ENCODE data around the gene SHISA4. TPM values are rescaled to one million over a fixed set of nuclear protein-coding genes. Genes with fewer than 3 reads are reported as not detected.
"Not testable (repeated sequence)": the region's sequence is repeated elsewhere in the genome, so short reads cannot be mapped to it uniquely, and the experiment has no call there.

The SHISA4 gene
- total RNA-seq, 2 experiments from 2014 or later: 0.27 to 0.59 TPM

DNA sequence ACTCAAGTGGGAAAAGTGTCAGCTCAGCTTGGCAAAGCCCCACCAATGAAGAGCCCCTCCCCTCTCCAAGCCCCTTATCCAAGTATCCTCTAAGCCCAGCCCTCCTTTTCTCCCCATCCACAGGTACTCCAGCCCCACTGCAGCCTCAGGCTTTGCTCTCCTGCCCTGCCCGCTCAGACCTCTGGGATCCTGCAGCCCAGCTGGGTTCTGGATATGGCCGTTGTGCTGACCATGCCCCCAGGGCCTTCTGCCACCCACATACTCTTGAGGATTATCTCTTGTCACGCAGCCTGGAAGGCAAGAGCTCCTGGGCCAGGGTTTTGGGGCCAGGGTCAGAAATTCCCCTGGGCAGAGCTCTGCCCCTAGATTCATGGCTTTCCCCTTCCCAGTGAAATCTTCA lies 4.7 kb downstream of the SHISA4 start:
- DNase-seq: no peak
- Mint-ChIP-seq H3K4me1 (ENCODE audit: low read depth) (peaks cover 10% of the 10 kb centered on the region), H3K27me3 (peaks cover 33% of the 10 kb centered on the region), H3K9me3 (no peaks in the 10 kb centered on the region), H3K36me3 (no peaks in the 10 kb centered on the region), H3K27ac (no peak overlapping the region), H3K4me3 (no peak overlapping the region)
- intact Hi-C loops (cut with micrococcal nuclease): no loop called here
- POLR2A ChIA-PET: interaction anchor here (1.1 to 1.6 kb wide), 2 partner anchors 10 to 242 kb away, joined by 3 to 4 read pairs; no protein-coding TSS in a partner anchor
- CTCF ChIA-PET: interaction anchor here (0.6 to 5.7 kb wide), 7 partner anchors 9 to 88 kb away, joined by 3 to 118 read pairs (median 3); partner anchors contain the start of gene RNPEP

DNA sequence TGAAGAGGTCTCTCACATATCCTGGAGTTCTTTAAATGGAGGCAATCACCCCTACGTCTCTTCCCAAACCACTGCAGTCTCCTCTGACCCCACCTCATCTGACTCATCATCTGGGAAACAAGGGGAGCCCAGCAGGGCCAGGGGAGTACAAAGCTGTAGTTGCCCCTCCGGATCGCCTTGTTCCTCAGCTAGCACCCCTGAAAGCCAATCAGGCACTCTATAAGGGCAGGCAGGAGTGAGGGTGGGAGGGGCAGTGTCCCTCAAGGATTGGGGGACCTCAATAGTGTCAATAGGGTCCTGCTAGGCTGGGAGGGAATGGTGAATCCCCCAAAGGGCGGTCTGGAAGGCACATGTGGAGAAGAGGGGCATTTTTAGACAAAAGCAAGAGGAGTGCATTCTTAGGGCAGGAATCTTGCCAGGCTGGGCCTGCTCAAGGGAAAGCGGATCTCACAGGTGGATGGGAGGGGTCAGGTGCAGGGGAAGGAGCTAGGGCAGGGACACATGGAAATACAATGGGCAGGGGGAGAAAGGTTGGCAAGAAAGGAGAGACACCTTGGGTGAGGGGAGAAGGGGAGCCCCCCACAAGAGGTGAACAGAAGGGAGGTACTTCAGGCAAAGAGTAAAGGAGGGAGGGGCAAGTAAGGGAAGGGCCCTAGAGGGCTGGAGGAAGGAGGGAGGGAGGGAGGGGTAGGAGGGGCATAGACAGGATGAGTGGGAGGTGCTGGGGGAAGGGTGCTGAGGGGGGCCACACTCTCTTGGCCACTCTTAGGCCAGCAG lies 5.8 kb downstream of the SHISA4 start:
- Mint-ChIP-seq H3K36me3 (no peaks in the 10 kb centered on the region), H3K4me1 (ENCODE audit: low read depth) (peaks cover 8% of the 10 kb centered on the region), H3K27me3 (peaks cover 32% of the 10 kb centered on the region), H3K9me3 (no peaks in the 10 kb centered on the region), H3K4me3 (no peak overlapping the region), H3K27ac (no peak overlapping the region)
- DNase-seq: no peak
- ChIA-PET CTCF (interaction anchor here (0.8 to 5.7 kb wide), 17 partner anchors 8 to 212 kb away, joined by 3 to 118 read pairs (median 16); partner anchors contain the start of genes IPO9 and RNPEP), POLR2A (interaction anchor here (1.6 kb wide), 1 partner anchor 11 kb away, joined by 4 read pairs; no protein-coding TSS in a partner anchor)
- intact Hi-C loops (cut with micrococcal nuclease): loop anchor here (5.0 kb wide), 2 partner anchors 63 to 243 kb away; partner anchors contain the start of gene TIMM17A

DNA sequence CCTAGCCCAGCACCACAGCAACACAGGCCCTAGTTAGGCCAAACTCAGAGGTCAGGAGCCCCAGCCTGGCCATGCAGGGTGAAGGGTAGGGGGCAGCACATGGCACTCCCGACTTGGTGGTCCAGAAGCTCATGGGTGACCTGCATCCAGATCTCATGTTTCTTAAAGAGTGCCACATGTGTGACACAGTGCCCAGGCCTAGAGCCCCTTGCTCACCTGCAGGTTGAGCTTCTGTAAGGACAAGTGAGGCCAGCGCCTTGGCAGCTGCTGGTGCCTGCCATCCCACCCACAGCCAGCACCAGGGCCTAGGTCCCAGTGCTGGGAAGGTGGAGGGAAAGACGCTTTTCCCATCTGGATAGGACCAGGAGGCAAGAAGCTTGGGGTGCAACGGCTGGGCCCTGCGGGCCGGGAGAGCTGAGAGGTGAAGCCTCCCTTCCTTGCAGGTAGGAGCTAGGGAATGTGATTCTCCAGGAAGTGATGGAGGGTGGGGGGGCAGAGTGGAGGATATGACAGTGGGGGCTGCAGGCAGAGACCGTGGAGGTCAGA lies 6.5 kb downstream of the SHISA4 start:
- Mint-ChIP-seq H3K36me3 (no peaks in the 10 kb centered on the region), H3K27ac (no peak overlapping the region), H3K9me3 (no peaks in the 10 kb centered on the region), H3K4me1 (ENCODE audit: low read depth) (peaks cover 7% of the 10 kb centered on the region), H3K27me3 (peaks cover 28% of the 10 kb centered on the region), H3K4me3 (no peak overlapping the region)
- POLR2A ChIA-PET: interaction anchor here (1.0 to 1.8 kb wide), 4 partner anchors 13 to 77 kb away, joined by 3 to 7 read pairs (median 4); partner anchors contain the start of genes LMOD1 and TIMM17A
- DNase-seq: no peak
- CTCF ChIA-PET: interaction anchor here (0.6 to 5.7 kb wide), 40 partner anchors 8 to 329 kb away, joined by 3 to 118 read pairs (median 6); partner anchors contain the start of genes ELF3, IPO9, LMOD1 and PTPN7
- intact Hi-C loops (cut with micrococcal nuclease): loop anchor here (5.0 kb wide), 2 partner anchors 62 to 242 kb away; partner anchors contain the start of gene TIMM17A

DNA sequence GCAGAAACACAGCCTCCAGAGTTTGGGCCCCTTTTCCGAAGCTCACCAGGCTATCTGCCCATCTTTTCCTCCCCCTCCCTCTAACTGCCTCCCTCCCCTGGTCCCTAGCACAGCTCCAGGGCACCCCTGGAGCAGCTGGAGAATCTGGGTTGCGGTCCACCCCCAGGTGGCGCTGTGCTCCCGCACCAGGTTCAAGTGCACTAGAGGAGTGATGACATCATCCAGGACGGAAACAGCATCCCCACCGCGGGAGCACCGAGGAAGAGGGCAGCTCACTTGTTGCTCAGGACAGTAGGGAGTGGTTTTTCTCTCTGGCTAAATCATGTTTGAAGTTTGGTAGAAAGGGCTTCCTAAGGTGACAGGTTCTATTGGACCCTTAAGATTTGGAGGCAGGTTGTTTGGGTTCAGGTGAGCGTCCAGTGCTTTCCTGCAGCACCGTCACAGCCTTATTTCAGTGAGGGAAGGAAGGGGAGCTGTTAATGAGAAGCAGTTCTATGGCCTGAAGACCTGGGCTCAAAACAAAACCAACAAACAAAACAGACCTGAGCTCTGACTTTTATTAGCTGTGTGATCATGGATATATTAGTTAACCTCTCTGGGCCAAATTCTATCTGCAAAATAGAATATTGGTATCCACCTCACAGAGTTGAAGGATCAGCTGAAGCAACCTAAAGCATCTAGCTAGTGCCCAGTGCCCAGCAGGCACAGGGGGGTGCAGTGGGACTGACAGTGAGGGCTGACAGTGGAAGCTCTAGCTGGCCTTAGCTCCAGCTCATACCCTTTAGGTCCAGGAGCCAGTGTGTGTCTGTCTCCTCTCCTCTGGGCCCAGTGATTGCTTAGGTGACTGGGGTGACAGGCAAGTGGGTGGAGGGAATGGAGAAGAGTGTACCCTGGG lies 7.5 kb downstream of the SHISA4 start:
- H3K27ac Mint-ChIP-seq: no peak overlapping the region
- H3K36me3 Mint-ChIP-seq: no peaks in the 10 kb centered on the region
- POLR2A ChIA-PET: interaction anchor here (1.0 to 1.8 kb wide), 4 partner anchors 14 to 77 kb away, joined by 3 to 7 read pairs (median 4); partner anchors contain the start of genes LMOD1 and TIMM17A
- H3K27me3 Mint-ChIP-seq: peaks cover 21% of the 10 kb centered on the region
- H3K9me3 Mint-ChIP-seq: no peaks in the 10 kb centered on the region
- intact Hi-C loops (cut with micrococcal nuclease): loop anchor here (1.0 to 5.0 kb wide), 3 partner anchors 61 to 241 kb away; partner anchors contain the start of gene TIMM17A
- CTCF ChIA-PET: interaction anchor here (0.6 to 5.7 kb wide), 51 partner anchors 8 to 330 kb away, joined by 3 to 118 read pairs (median 5); partner anchors contain the start of genes ELF3, IPO9, LMOD1 and PTPN7
- H3K4me1 Mint-ChIP-seq (ENCODE audit: low read depth): peaks cover 7% of the 10 kb centered on the region
- DNase-seq: peak; percentile 92
- peak overlapping the region; percentile 34 for H3K4me3 Mint-ChIP-seq

DNA sequence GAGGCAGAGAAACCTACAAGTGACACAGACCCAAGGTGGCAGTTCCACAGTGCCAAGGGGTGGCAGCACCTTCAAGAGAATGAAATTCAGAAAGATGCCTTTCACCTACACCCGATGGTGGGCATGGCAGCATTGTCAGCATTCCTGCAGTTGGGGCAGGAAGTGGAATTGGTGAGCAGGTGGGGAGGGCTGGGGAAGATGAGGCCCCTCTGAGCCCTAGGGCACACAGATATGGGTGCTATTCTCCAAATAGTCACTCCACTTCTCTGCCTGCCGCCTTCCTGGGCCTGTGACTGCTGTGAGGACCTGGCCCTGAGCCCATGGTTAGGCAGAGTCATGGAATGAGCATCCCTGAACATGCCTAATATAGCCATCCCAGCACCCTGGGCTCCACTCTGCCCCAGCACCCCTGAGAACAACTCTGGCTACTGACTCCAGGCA lies 8.3 kb downstream of the SHISA4 start:
- Mint-ChIP-seq H3K27me3 (peaks cover 15% of the 10 kb centered on the region), H3K36me3 (no peaks in the 10 kb centered on the region), H3K9me3 (no peaks in the 10 kb centered on the region), H3K4me3 (no peak overlapping the region), H3K4me1 (ENCODE audit: low read depth) (peaks cover 7% of the 10 kb centered on the region), H3K27ac (no peak overlapping the region)
- ChIA-PET POLR2A (interaction anchor here (1.8 kb wide), 1 partner anchor 59 kb away, joined by 5 read pairs; the partner anchor contains the start of gene TIMM17A), CTCF (interaction anchor here (0.8 to 5.7 kb wide), 24 partner anchors 7 to 258 kb away, joined by 3 to 118 read pairs (median 16); partner anchors contain the start of genes IPO9, RNPEP and TIMM17A)
- DNase-seq: no peak
- intact Hi-C loops (cut with micrococcal nuclease): loop anchor here (1.0 to 5.0 kb wide), 3 partner anchors 60 to 240 kb away; partner anchors contain the start of gene TIMM17A

DNA sequence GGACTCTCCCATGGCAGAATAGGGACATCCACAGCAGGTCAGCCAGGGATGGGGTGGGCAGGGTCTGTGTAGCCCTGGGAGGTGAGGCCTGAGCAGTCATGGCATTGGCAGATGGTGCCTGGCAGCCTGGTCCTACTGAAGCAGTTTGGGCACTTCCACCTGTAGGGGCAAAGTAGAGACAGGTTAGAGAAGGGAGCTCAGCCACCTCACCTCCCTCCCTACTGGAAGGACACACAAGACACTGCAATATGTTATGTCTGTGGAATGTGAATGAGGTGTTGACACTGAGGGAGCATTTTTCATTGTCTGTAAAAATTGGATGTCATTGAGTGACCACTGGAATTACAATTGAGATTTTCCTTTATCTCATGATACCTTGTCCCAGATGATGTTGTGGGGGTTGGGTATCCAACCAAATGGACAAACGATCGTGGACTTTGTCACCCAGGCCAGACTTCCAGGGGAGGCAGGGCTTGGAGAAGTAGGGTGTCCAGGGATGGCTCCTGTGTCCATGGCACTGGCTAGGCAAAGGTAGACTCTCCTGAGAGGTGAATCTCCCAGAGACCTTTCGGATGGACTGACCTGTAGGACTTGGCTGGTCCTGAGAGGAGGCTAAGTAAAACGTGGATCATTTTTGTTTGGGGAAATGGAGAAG lies 9.7 kb downstream of the SHISA4 start:
- intact Hi-C loops (cut with micrococcal nuclease): loop anchor here (5.0 kb wide), 2 partner anchors 59 to 239 kb away; partner anchors contain the start of gene TIMM17A
- CTCF ChIA-PET: interaction anchor here (0.6 to 5.7 kb wide), 4 partner anchors 16 to 237 kb away, joined by 3 to 118 read pairs (median 4); no protein-coding TSS in a partner anchor
- no peak overlapping the region for H3K4me3 Mint-ChIP-seq
- no peak overlapping the region for H3K27ac Mint-ChIP-seq
- no peaks in the 10 kb centered on the region for H3K36me3 Mint-ChIP-seq
- H3K9me3 Mint-ChIP-seq: no peaks in the 10 kb centered on the region
- H3K27me3 Mint-ChIP-seq: peaks cover 9% of the 10 kb centered on the region
- POLR2A ChIA-PET: no interaction called here
- H3K4me1 Mint-ChIP-seq (ENCODE audit: low read depth): peaks cover 7% of the 10 kb centered on the region
- no peak for DNase-seq

DNA sequence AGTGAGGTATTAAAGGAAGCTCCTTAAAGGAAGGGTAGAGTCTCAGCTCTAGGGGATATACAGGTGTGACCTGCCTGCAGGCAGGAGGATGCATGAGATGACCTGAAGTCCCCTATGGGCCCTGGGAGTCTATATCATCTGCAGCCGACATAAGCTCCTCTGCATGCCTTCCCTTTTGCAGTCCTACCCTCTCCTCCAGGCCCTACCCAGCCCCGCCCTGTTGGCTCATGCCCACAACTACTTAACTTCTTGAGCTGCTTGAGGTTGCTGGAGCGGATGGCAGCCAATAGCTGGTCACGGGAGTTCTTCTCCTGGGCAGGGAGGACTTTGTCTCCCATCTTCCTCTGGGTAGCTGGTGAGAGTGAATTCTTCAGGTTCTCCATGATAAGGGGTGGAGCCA lies 10.3 kb downstream of the SHISA4 start:
- ChIA-PET CTCF (interaction anchor here (0.6 to 1.2 kb wide), 2 partner anchors 16 to 196 kb away, joined by 3 to 4 read pairs; no protein-coding TSS in a partner anchor), POLR2A (no interaction called here)
- no peaks in the 10 kb centered on the region for H3K36me3 Mint-ChIP-seq
- H3K27me3 Mint-ChIP-seq: peaks cover 4% of the 10 kb centered on the region
- H3K4me1 Mint-ChIP-seq (ENCODE audit: low read depth): peaks cover 7% of the 10 kb centered on the region
- intact Hi-C loops (cut with micrococcal nuclease): loop anchor here (5.0 kb wide), 2 partner anchors 58 to 238 kb away; partner anchors contain the start of gene TIMM17A
- DNase-seq: no peak
- H3K9me3 Mint-ChIP-seq: no peaks in the 10 kb centered on the region
- no peak overlapping the region for H3K4me3 Mint-ChIP-seq
- no peak overlapping the region for H3K27ac Mint-ChIP-seq

DNA sequence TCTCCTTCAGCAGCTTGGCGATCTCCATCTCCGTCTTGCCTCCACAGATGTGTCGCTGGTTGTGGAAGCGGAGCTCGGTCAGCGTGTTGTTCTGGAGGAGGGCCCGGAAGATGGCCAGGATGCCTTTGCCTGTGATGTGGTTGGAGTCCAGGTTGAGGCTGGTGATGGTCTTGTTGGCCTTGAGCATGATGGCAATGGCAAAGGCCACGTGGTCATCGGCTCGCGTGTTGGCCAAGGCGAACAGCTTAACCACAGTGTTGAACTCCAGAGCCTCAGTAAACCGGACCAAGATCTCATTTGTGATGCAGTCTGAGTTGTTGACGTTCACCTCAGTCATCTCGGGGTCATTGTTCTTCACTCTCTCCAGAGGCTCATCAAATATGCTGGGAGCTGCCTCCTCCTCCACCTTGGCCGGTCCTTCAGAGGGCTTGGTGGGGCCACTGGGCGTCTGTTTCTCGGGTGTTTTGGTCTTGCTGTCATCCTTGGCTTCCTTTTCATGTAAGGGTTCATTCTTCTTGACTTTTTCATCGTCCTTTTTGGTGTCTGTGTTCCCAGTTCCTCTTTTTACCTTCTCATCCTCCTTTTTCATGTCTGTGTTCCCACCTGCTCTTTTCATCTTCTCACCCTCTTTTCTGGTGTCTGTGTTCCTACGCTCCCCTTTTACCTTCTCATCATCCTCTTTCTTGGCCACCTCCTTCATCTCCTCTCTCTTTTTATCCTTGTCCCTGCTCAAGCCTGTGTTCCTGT lies 11.2 kb downstream of the SHISA4 start:
- Mint-ChIP-seq H3K4me1 (ENCODE audit: low read depth) (peaks cover 7% of the 10 kb centered on the region), H3K4me3 (no peak overlapping the region), H3K27ac (no peak overlapping the region), H3K27me3 (no peaks in the 10 kb centered on the region), H3K36me3 (no peaks in the 10 kb centered on the region), H3K9me3 (no peaks in the 10 kb centered on the region)
- ChIA-PET CTCF (interaction anchor here (1.2 kb wide), 1 partner anchor 17 kb away, joined by 4 read pairs; no protein-coding TSS in a partner anchor), POLR2A (interaction anchor here (1.2 kb wide), 1 partner anchor 16 kb away, joined by 4 read pairs; no protein-coding TSS in a partner anchor)
- DNase-seq: no peak
- intact Hi-C loops (cut with micrococcal nuclease): loop anchor here (5.0 kb wide), 2 partner anchors 57 to 237 kb away; partner anchors contain the start of gene TIMM17A

DNA sequence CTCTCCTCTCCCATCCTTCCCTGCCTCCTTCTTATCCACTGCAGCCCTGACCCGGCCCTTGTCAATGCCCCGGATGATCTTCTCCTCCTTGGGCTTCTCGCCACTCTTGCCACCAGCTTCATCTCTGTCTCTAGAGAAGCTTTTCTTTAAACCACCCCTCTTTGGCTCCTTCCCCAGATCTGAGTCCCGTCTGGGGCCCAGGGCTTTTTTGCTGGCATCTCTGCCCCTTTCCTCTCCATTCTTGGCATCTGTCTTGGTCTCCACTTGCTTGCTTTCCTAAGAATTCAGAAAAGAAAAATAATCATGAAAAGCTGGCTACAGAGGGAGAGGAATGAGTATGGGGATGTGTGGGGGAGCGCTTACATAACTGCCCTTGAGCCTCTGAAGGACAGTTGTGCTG lies 11.8 kb downstream of the SHISA4 start:
- intact Hi-C loops (cut with micrococcal nuclease): no loop called here
- H3K4me1 Mint-ChIP-seq (ENCODE audit: low read depth): peaks cover 7% of the 10 kb centered on the region
- H3K4me3 Mint-ChIP-seq: no peak overlapping the region
- no peaks in the 10 kb centered on the region for H3K27me3 Mint-ChIP-seq
- POLR2A ChIA-PET: interaction anchor here (1.2 kb wide), 1 partner anchor 16 kb away, joined by 4 read pairs; no protein-coding TSS in a partner anchor
- CTCF ChIA-PET: no interaction called here
- no peak for DNase-seq
- no peaks in the 10 kb centered on the region for H3K9me3 Mint-ChIP-seq
- no peak overlapping the region for H3K27ac Mint-ChIP-seq
- no peaks in the 10 kb centered on the region for H3K36me3 Mint-ChIP-seq

DNA sequence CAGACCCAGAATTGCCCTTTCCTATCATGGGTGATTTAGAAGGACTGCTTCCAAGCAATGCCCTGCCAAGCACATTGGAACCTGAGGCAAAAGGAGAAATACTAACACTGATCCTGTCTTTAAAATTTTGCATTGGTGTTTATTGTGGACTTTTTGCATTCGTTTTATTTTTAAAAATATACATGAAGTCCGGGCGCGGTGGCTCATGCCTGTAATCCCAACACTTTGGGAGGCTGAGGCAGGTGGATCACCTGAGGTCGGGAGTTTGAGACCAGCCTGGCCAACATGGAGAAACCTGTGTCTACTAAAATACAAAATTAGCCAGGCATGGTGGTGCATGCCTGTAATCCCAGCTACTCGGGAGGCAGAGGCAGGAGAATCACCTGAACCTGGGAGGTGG lies 12.3 kb downstream of the SHISA4 start:
- H3K27ac Mint-ChIP-seq; H3K9me3 Mint-ChIP-seq; H3K4me3 Mint-ChIP-seq; CTCF ChIA-PET; H3K4me1 Mint-ChIP-seq (ENCODE audit: low read depth); intact Hi-C loops (cut with micrococcal nuclease); H3K27me3 Mint-ChIP-seq; DNase-seq; H3K36me3 Mint-ChIP-seq: not testable (repeated sequence)
- POLR2A ChIA-PET: interaction anchor here (1.2 kb wide), 1 partner anchor 17 kb away, joined by 4 read pairs; no protein-coding TSS in a partner anchor
